Measurements from ENCODE around the gene LCN10. TPM values are rescaled to one million over a fixed set of nuclear protein-coding genes. Genes with fewer than 3 reads are reported as not detected.

LCN10 gene
- total and polyA plus RNA-seq, 9 of the 15 experiments (the other 6 are each of a cell fraction or from before 2014, with no cell fraction given) = 0.10 to 0.21 (median 0.14) TPM; not detected in 6

GRCh38 chr9:136728080-136728547 lies 14.6 kb downstream of the LCN10 start (continued):
- TF ChIP-seq, protein P1, sequence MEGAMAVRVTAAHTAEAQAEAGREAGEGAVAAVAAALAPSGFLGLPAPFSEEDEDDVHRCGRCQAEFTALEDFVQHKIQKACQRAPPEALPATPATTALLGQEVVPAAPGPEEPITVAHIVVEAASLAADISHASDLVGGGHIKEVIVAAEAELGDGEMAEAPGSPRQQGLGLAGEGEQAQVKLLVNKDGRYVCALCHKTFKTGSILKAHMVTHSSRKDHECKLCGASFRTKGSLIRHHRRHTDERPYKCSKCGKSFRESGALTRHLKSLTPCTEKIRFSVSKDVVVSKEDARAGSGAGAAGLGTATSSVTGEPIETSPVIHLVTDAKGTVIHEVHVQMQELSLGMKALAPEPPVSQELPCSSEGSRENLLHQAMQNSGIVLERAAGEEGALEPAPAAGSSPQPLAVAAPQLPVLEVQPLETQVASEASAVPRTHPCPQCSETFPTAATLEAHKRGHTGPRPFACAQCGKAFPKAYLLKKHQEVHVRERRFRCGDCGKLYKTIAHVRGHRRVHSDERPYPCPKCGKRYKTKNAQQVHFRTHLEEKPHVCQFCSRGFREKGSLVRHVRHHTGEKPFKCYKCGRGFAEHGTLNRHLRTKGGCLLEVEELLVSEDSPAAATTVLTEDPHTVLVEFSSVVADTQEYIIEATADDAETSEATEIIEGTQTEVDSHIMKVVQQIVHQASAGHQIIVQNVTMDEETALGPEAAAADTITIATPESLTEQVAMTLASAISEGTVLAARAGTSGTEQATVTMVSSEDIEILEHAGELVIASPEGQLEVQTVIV (CRISPR knock-in tag; IDR thresholded peaks at IDR 0.05; ENCODE audit: borderline replicate concordance) = no peak
- TF ChIP-seq, protein P2, sequence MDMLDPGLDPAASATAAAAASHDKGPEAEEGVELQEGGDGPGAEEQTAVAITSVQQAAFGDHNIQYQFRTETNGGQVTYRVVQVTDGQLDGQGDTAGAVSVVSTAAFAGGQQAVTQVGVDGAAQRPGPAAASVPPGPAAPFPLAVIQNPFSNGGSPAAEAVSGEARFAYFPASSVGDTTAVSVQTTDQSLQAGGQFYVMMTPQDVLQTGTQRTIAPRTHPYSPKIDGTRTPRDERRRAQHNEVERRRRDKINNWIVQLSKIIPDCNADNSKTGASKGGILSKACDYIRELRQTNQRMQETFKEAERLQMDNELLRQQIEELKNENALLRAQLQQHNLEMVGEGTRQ (CRISPR knock-in tag; IDR thresholded peaks at IDR 0.05) = peak; percentile 61
- TF ChIP-seq BRF1 (IDR thresholded peaks at IDR 0.05; ENCODE audit: borderline replicate concordance, extremely low read depth, insufficient read length) (no peak), FOXM1 (IDR thresholded peaks at IDR 0.05; ENCODE audit: low read depth) (no peak), FOXM1 (CRISPR knock-in tag; IDR thresholded peaks at IDR 0.05; ENCODE audit: low read depth) (peak; percentile 29; the same call in 1 of the 2 replicates), NFIC (IDR thresholded peaks at IDR 0.05) (peak; percentile 71), TEAD4 (IDR thresholded peaks at IDR 0.05; ENCODE audit: low read length) (peak; percentile 20), TEAD4 (CRISPR knock-in tag; IDR thresholded peaks at IDR 0.05; ENCODE audit: borderline replicate concordance) (no peak), ZNF354B (CRISPR knock-in tag; IDR thresholded peaks at IDR 0.05) (no peak), HDAC2 (IDR thresholded peaks at IDR 0.05) (no peak), RBM15 (IDR thresholded peaks at IDR 0.05; ENCODE audit: insufficient read depth, low read length) (0 out of 2 replicates have a peak, but pooled peaks have one; percentile 19), BRCA1 (IDR thresholded peaks at IDR 0.05) (no peak), BRCA1 (CRISPR knock-in tag; IDR thresholded peaks at IDR 0.05) (0 out of 2 replicates have a peak, but pooled peaks have one; percentile 73), NCOA4 (IDR thresholded peaks at IDR 0.05; ENCODE audit: partially characterized antibody) (no peak), PREB (CRISPR knock-in tag; IDR thresholded peaks at IDR 0.05) (no peak; the same call in 1 of the 2 replicates), RBBP5 (IDR thresholded peaks at IDR 0.05; ENCODE audit: borderline replicate concordance, insufficient read depth, low read length, poor library complexity, severe bottlenecking) (peak; percentile 52), XRCC5 (IDR thresholded peaks at IDR 0.05; ENCODE audit: low read depth, low read length) (no peak; the same call in 1 of the 2 replicates), BRF2 (IDR thresholded peaks at IDR 0.05; ENCODE audit: borderline replicate concordance, insufficient read depth, insufficient read length) (no peak), ZFP36 (IDR thresholded peaks at IDR 0.05; ENCODE audit: low read depth, low read length, partially characterized antibody) (peak; percentile 42), TAF15 (IDR thresholded peaks at IDR 0.05; ENCODE audit: low read depth, low read length) (no peak), ZNF133 (CRISPR knock-in tag; IDR thresholded peaks at IDR 0.05) (no peak), EWSR1 (IDR thresholded peaks at IDR 0.05; ENCODE audit: borderline replicate concordance, low read depth, partially characterized antibody) (no peak), PURB (CRISPR knock-in tag; IDR thresholded peaks at IDR 0.05; ENCODE audit: low read depth) (no peak), ETV6 (IDR thresholded peaks at IDR 0.05; ENCODE audit: borderline replicate concordance in 1 of 2, low read depth in 2 of 2, low read length in 1 of 2) (0 out of 4 replicates have a peak, but pooled peaks of 1 of the 2 experiments have one; percentile 25), ETV6 (CRISPR knock-in tag; IDR thresholded peaks at IDR 0.05; ENCODE audit: borderline replicate concordance) (peak; percentile 76; the same call in 1 of the 2 replicates)
